Mesenteric fat pad (tissue), 1 donor: Measurements from ENCODE around the gene TMPRSS3. TPM values are rescaled to one million over a fixed set of nuclear protein-coding genes. Genes with fewer than 3 reads are reported as not detected.

Experiments
- DNase-seq: peaks from one replicate; pipeline ENCODE4 v3.0.0-alpha.2; 2020; ENCODE audit warnings: low spot score
- total RNA-seq: library from RNA; stranded (reverse); fragmentation: NEBNext Ultra II Directional; extraction: Animal tissue kit (Norgen Biotek cat#: 25700); gene quantifications from one replicate; pipeline ENCODE4 v1.2.1, GENCODE V29; 2021
- donor health status: DM: yes; HTN: yes; CAD: no.

The TMPRSS3 gene
- total RNA-seq, 1 donor from 2014 or later = not detected

DNA sequence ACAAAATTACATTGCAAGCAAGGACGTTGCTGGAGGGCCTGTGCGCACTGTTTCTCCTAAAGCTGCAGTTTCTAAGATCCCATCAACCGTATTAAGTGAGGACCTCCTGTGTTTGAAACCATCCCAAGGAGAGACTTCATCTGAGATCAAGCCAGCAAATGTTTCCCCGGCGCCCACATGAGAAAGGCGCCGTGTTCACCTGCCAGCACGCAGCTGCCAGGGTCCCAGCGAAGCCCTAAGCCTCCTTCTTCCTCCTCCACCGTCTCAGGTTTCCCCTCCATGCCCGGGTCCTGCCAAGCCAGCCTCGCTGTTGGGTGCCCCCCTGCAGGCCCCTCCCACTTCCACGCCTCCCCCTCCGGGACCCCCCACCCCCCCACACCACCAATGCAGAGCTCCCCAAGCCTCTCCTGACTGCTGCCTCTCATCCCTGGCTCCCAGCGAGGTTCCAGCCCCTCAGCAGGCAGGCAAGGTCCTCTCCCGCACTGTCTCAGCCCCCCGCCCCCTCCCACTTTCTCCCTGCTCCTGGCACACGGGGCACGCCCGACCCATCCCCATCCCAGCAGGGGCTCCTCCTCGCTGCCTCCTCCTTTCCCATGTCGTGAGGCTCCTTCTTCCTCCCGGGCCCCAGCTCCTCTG, 20.9 kb downstream of the TMPRSS3 start:
- DNase-seq = no peak

- DNase-seq = no peak
Observed at GRCh38 chr21:42374457-42374856, 21.4 kb downstream of the TMPRSS3 start.

- no peak for DNase-seq
Observed at GRCh38 chr21:42373908-42374455, 21.9 kb downstream of the TMPRSS3 start.

GRCh38 chr21:42373196-42373907, 22.5 kb downstream of the TMPRSS3 start:
- DNase-seq = no peak

GRCh38 chr21:42370894-42371654, 24.8 kb downstream of the TMPRSS3 start:
- no peak for DNase-seq

GRCh38 chr21:42369821-42370220, 26.0 kb downstream of the TMPRSS3 start:
- no peak for DNase-seq

GRCh38 chr21:42367367-42368165, 28.3 kb downstream of the TMPRSS3 start:
- no peak for DNase-seq

GRCh38 chr21:42366292-42367010, 29.4 kb downstream of the TMPRSS3 start, which contains the start of gene TFF1:
TFF1 (minus strand) TSS chr21:42366535; CDS start chr21:42366495, 40 bp downstream.
- no peak for DNase-seq

DNA sequence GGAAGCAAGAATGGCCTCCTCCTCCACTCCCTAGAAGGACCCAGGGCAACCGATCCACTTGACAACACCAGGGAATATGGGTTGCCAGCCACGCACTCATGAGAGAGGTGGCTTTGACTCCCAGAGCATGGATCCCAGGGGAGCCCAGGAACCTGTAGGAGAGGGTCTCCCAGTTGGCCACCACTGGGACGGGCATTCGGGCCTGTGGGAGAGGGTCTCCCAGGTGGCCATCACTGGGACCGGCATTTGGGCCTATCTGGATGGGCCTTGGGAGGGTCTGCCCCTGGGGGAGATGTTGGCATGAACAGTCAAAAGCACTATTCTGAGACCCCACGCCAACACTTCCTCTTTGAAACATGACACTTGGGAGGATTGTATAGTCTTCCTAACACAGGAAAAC, 30.1 kb downstream of the TMPRSS3 start:
- no peak for DNase-seq

DNA sequence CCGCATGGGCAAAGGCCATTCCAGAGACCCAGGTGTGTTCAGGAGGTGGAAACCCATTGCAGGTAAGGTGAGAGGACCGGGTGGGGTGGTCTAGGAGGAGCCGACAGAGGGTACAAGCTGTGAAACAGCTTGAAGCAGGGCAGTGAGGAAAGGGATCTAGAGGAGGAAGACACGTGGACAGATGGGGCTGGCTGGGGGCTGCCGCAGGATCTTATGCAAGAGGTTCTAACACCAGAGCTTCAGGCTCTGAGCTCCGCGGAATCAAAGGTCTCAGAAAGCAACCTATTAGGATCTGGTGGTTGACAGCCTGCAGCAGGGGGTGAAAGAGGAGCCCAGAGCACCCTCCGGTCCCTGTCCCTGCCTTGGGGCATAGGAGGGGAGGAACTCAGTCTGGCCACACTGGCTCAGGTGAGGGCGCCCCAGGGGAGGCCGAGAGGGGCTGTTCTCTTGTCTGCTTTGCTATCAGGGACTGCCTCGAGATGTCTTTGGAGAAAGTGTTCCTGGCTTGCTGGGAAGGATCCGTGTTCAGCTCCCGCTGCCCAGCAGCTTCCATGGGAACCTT, 31.5 kb downstream of the TMPRSS3 start:
- no peak for DNase-seq

GRCh38 chr21:42363312-42363711, 32.5 kb downstream of the TMPRSS3 start:
- no peak for DNase-seq

DNA sequence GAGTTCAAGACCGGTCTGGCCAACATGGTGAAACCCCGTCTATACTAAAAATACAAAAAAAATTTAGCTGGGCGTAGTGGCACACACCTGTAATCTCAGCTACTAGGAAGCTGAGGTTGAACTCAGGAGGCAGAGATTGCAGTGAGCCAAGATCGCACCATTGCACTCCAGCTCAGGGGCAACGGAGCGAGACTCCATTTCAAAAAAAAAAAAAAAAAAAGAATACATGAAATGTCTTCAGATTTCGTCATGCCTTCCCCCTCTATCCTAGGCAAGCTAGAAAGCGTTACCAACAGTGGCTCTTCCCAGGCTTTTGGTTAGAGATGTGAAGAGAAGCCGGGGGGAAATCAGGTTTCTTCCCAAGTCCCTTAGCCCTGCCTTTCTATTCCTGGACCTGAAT, 33.2 kb downstream of the TMPRSS3 start:
- no peak for DNase-seq

- DNase-seq = no peak
Observed at GRCh38 chr21:42362198-42362597, 33.7 kb downstream of the TMPRSS3 start.

DNA sequence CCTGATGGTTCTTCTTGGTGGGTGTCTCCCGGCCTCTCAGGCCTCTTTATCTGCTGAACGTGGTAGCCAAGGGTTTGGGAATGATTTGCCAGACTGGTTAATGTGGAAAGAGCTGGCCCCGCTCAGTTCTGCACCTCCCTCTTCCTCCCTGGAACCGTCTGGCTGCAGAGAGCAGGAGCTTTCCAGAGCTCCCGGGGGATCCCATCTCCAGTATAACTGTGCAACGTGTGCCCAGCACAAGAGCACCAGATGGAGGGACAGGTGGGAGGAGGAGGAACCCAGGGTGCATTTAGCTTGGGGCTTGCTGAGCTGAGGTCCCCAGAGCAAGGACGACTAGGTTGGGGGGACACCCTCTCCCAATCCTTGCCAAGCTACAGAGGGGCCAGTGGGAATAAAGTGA, 34.6 kb downstream of the TMPRSS3 start:
- DNase-seq = no peak

DNA sequence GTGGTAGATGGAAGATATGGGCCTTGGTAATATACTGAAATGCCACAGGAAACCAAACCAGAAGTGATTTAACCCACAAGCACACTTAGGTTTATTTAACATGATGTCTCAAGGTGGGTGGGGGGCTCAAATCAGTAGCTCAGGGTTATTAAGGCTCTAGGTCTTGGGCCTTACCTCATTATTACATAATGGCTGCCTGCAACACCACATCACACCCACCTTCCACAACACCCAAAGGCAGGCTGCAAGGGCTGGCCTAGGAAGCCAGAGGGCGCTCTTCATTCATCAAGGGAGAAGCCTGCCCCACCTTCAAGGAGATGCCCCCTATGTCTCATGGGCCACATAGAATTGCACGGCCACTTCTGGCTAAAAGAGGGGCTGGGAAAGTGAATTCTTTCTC, 35.5 kb downstream of the TMPRSS3 start:
- DNase-seq = no peak

- DNase-seq = no peak
Observed at GRCh38 chr21:42358937-42359336, 36.9 kb downstream of the TMPRSS3 start.

DNA sequence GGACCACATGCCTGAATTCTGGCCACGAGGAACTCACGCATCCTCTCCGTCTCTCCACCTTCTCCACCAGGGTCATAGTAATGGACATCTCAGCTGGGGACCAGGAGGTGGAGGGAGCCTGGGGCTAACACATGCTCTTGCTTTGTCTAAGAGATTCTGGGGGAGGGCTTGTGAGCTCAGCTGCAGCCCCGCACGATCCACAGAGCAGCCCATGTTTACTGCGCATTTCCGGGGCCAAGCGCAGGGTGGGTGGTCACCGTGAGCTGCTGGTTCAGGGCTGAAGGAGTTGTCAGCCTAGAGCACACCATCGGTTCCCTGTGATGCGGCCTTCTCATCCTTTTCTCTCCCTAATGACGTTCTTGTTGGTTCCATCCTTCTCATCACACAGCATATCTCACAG, 37.6 kb downstream of the TMPRSS3 start:
- no peak for DNase-seq

- DNase-seq = no peak
Observed at GRCh38 chr21:42357307-42357706, 38.5 kb downstream of the TMPRSS3 start.

GRCh38 chr21:42356650-42357049, 39.2 kb downstream of the TMPRSS3 start:
- no peak for DNase-seq

GRCh38 chr21:42356046-42356445, 39.8 kb downstream of the TMPRSS3 start:
- DNase-seq = no peak
